Kasumi-1 (cell line): ENCODE data around the gene NTRK3.
A peak's percentile ranks its signal among the peaks of the same experiment; 100 is the strongest.

Source experiments
- DNase-seq, 2 experiments: peaks; one replicate each; lab custom pipeline; 2025; lab: John Stamatoyannopoulos, UW

NTRK3 gene

GRCh38 chr15:88179562-88179961 lies 77.0 kb downstream of the NTRK3 start:
- no peak for DNase-seq

- DNase-seq = no peak
Measured at GRCh38 chr15:88178631-88179030, 77.9 kb downstream of the NTRK3 start.

DNA sequence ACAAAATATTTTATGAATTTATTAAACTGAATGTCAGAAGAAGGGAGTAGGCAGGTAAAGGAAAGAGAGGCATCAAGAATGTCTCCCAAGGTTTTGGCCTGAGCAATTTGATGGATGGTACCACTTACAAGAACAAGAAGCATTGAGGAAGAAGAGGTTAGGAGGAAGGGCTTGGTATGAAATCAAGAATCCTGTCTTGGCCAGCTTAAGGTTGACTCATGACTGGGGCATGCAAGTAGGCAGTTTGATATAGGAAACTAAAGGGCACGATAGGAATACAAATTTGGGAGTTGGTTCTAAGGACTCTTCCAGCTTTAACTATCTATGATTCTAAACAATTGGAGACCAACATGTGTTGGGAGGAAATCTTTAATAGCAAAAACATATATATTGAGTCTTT lies 79.1 kb downstream of the NTRK3 start:
- no peak for DNase-seq

GRCh38 chr15:88174571-88174970 lies 82.0 kb downstream of the NTRK3 start:
- no peak for DNase-seq

- peak; percentile 6 to 13 for DNase-seq
Measured at GRCh38 chr15:88166082-88166993, 90.2 kb downstream of the NTRK3 start.

DNA sequence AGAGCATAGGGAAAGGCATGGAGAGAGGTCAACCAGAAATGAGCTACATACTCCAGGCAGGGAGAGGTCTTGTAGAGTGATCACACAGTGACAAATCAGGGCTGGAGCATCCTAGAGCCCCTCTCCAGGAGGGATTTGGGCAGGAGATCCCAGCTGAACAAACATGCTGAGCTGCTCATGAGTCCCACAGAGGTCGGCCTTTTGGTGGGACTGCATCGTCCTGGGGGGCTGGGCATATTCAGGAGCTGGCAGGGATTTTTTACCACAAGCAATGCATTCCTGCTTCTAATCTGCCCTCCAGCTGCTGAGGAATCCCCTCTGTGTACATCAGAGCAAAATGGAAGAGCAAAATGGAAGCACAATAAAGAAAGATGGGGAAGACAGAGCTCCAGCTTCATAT lies 94.9 kb downstream of the NTRK3 start:
- no peak for DNase-seq

DNA sequence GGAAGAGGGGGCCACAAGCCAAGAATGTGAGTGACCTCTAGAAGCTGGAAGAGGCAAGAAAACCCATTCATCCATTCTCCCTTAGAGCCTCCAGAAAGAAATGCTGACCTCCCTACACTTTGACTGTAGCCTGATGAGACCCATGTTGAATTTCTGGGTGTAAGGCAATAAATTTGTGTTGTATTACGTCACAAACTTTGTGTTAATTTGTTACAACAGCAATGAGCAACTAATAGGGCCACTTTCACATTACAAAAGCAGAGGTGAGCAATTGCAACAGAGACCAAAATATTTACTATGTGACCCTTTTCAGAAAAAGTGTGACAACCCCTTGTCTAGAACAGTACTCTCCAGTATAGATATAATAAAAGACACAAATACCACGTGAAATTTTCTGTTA lies 101.2 kb downstream of the NTRK3 start:
- DNase-seq = no peak

DNA sequence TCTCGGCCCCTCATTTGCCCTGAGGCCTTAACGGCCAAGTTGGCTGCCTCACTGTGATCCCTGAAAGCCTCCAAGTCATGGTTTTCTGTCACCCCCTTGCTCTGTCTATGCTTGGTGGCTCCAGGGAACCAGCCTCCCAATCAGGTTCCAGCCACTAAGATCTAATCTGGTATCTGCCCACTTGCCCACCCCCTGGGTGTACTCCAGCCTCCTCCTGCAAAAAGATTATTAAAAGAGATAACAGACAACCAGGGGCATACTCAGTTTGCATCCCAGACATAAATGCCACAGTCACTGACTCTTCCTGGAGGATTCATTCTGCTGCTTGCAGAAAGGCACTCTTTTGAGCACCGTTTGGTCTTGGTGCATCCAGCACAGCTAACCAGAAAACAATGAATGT lies 103.9 kb downstream of the NTRK3 start:
- no peak for DNase-seq

DNA sequence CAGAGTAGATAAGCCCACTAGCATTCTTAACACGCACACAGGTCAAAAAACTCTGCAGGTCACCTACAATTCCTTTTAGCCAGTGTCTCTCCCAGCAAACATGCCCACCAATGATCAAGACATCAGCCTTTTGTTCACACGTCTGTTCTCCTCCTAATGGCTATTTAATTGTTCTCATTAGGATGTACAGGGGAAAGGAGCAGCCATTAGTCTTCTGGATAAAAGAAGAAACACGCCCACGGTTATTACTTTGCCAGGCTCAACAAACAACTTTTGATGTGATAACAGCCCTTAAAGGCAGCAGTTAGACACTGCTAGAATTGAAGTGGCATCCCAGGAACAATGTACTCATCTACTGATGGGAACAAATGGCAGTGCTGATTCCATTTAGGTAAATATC lies 108.8 kb downstream of the NTRK3 start:
- no peak for DNase-seq

DNA sequence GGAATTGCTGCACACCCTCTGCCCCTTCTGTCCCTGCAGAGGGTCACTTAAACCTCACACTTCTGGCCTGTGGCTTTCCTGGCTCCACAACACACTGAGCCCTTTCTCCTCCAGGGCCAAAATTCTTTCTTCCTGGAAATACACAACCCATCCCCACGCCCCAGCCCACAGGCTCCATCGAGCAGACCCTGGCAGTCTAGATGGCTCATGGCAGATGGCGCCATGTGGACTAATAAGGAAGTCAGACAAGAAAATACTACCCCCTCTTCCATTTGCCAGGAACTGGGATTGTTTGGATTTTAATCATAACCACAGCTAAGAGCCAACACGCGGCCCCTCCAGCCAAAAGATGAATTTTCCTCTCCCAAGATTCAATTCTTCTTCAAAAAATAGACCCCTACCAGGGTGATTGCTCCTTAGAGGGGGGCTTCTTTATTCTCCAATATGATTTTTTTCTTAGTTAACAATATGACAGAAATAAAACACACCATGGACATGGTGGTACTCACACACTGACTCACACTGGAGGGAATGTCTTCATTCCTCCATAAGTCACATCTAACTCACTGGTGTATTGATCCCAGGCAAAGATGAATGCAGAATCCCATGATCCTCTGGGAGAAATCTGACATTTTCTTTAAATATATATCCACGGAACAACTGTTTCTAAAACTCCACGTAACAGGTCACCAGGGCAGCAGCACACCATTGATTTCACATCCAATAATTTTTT lies 111.5 kb downstream of the NTRK3 start:
- no peak for DNase-seq

- no peak for DNase-seq
Measured at GRCh38 chr15:88142121-88142520, 114.4 kb downstream of the NTRK3 start.

- no peak for DNase-seq
Measured at GRCh38 chr15:88141269-88141889, 115.2 kb downstream of the NTRK3 start.

DNA sequence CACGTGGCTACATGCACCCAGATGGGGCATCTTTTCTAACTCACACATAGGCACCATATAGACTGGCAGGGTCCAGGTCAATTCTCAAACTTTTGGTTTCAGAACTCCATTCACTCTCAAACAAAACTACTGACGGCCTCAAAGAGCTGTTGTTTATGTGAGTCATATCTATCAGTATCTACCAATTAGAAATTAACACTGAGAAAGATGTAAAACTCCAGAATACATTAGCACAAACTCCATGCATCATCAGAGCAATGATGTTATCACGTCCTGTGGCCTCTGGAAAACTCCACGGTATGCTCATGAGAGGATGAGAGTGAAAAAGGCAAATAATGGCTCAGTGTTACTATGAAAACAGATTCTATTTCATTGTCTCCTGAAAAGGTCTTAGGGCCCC lies 116.1 kb downstream of the NTRK3 start:
- no peak for DNase-seq

GRCh38 chr15:88139936-88140335 lies 116.6 kb downstream of the NTRK3 start:
- no peak for DNase-seq

GRCh38 chr15:88133795-88134194 lies 122.7 kb downstream of the NTRK3 start:
- no peak for DNase-seq

GRCh38 chr15:88132499-88132898 lies 124.0 kb downstream of the NTRK3 start:
- no peak for DNase-seq

GRCh38 chr15:88131937-88132336 lies 124.6 kb downstream of the NTRK3 start:
- no peak for DNase-seq

GRCh38 chr15:88127432-88127790 lies 129.1 kb downstream of the NTRK3 start:
- DNase-seq = no peak

- no peak for DNase-seq
Measured at GRCh38 chr15:88126695-88127431, 129.7 kb downstream of the NTRK3 start.

DNA sequence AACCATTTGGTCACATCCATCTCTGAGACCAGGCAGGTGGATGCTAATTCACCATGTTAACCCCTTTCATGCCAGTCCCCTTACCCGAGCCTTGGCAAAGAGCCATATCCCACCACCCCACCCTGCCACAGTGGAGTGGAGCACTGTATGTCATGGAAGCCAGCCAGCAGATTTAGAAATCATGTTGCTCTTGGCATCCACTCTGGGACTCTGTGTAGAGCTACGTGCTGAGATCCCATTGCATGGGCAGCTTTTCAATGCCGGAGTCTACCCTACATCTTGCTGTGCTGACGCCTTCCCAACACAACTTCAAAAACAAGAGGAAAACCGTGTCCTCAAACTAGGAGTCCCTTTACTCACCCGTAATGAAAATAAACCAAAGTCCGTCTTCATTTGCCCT lies 131.0 kb downstream of the NTRK3 start:
- no peak for DNase-seq

GRCh38 chr15:88124199-88124598 lies 132.3 kb downstream of the NTRK3 start:
- no peak for DNase-seq

GRCh38 chr15:88121968-88122530 lies 134.5 kb downstream of the NTRK3 start:
- no peak for DNase-seq
